GM10266 (cell line): ENCODE data around the gene SYTL1.

Experiments
- DNase-seq: peaks from one replicate; pipeline ENCODE4 v3.0.0; 2012; ENCODE audit errors: extremely low spot score
- CTCF ChIP-seq: IDR thresholded peaks from 2 replicates; pipeline ENCODE4 v1.5.1; 2012; ENCODE audit warnings: mild to moderate bottlenecking, low read depth; ENCODE audit not compliant: control insufficient read depth, insufficient read depth; ENCODE audit errors: missing control alignments

SYTL1 gene

DNA sequence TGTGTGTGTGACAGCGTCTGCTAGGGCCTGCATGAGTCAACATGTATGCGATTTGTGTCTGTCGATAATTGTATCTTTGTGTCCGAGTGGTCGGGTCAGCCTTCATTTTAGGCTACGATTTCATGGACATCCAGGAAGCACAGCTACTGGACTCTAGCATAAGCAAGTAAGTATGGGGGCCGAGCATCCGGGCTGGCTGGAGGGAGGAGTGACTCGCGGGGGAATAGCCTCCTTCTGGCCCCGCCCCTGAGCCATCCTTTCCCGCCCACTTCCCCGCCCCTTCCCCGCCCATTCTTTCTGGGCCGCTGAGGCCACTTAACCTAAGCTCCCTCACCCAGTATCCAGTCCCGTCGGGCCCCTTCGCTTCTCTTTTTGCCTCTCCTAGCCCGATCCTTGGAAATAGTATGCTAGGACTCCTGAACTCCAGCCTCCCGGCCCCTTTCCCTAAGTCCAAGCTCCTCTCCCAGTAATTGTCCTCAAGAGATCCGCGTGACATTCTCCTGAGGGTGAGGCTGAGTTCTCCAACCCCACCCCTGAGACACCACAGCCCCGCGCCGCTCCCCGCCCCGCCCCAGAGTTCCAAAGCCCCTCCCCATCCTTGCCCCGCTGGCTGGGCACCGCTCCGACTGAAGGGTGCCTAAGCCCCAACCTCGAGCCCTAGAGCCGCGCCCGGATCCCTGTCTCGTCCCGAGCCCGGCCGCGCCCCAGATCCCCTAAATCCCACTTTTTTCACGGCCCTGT is 23.7 kb downstream of the SYTL1 start:
- DNase-seq, result peak; percentile 98
- no peak for TF ChIP-seq CTCF

GRCh38 chr1:27366113-27366410 is 24.2 kb downstream of the SYTL1 start:
- TF ChIP-seq CTCF, result no peak
- peak; percentile 82 for DNase-seq

- TF ChIP-seq CTCF, result peak; percentile 63
- peak; percentile 82 for DNase-seq
These were observed 24.8 kb downstream of the SYTL1 start, which contains the start of gene MAP3K6 for GRCh38 chr1:27366411-27367159. Gene MAP3K6, minus strand, starts transcription at chr1:27366961. Its CDS starts 364 bp downstream, at chr1:27366597.

DNA sequence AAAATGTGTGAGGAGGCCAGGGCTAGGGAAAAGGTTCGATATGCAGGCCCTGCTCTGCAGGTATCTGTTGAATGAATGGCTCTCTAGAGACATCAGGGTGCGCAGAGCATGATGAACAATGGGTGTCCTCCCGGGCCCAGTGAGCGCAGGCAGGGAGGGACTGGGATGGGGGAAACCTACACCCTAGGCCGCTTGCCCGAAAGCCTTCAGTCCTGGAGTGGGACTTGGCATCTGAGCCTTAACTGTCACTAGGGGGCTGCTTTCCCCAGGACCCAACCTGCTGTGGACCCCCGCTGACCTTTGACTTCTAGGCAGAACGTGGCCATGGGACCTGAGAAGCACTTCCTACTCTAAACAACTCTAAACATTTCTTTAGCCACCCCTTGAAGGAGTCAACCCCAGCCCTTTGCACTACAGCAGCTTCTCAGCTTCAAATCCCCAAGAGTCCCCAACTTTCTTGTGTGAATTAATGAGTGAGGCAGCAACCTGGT is 25.4 kb downstream of the SYTL1 start:
- TF ChIP-seq CTCF, result no peak
- no peak for DNase-seq

DNA sequence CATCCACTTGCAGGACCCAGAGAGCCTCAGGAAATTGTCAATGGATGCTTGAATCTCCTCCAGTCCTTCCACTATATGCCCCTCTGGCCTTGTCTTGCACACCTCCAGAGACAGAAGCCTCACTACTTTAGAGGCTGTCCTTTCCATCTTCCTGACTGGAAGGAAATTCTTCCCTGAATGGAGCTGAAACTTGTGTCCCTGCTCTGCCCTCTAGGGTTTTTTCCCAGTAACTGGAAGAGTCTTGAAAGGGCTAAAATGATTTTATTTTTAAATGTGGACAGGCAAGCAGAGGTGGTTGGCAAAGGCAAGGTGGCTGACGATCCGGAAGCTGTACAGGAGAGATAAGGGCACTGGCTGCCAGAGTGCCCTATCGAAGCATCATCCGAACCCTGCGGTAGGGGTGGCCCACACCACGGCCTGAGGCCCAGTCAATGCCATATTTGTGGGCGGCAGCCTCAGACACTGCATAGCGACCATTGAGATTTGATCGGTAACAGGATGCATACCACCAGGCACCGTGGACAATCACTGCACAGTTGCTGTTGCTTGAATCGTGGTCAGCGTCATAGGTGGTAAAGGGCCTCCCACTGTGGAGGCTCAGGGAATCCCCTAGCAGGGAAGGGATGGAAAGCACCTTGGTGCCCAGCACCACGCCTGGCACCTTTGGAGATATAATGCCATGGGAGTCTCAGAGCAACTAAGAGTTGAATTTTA is 27.2 kb downstream of the SYTL1 start:
- no peak for TF ChIP-seq CTCF
- DNase-seq, result no peak

GRCh38 chr1:27372022-27372807 is 30.4 kb downstream of the SYTL1 start:
- no peak for DNase-seq
- no peak for TF ChIP-seq CTCF
